Astrocyte of the spinal cord (primary cell): ENCODE data around the gene CDK5R2.

Experiments
- DNase-seq: peaks from one replicate; pipeline ENCODE4 v3.0.0; 2011; ENCODE audit warnings: low read depth, low spot score
- H3K4me3 ChIP-seq: 2 replicates; pipeline ENCODE4 v1.5.1; 2011; ENCODE audit warnings: low read depth, mild to moderate bottlenecking, low read length, moderate library complexity
- CTCF ChIP-seq: IDR thresholded peaks from 2 replicates; pipeline ENCODE4 v1.5.1; 2012; ENCODE audit warnings: low read depth, mild to moderate bottlenecking, low read length, inconsistent platforms
- in situ Hi-C: cut with HindIII; loops from 2 replicates; pipeline ENCODE4 v1.10.0; 2017; ENCODE audit warnings: low sequenced_read_pairs

CDK5R2 gene

DNA sequence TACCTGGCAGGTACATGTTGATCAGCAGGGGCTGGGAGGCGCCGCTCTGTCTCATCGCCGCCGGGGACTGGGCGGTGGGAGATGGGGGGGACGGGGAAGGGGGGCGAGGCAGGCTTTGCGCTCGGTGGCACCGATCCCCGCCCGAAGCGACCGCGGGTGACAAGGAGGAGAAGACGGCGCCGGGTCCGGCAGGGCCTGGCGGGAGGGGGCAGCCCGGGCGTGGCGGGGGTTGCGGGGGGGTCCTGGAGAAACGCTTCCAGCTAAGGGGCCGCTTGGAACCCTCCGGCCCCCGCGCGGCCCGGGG, 25.5 kb downstream of the CDK5R2 start, which contains the start of gene FEV:
Gene FEV (minus strand): TSS at position 164 of the 304 bp plus-strand sequence. CDS start 109 bp downstream, at position 55.
- in situ Hi-C loops = no loop called here
- DNase-seq = no peak
- no peak within 1 kb of the TSS for H3K4me3 ChIP-seq
- no peak for TF ChIP-seq CTCF

GRCh38 chr2:218985325-218986091, 26.0 kb downstream of the CDK5R2 start:
- H3K4me3 ChIP-seq = no peak overlapping the region
- no peak for DNase-seq
- no peak for TF ChIP-seq CTCF
- in situ Hi-C loops = no loop called here

DNA sequence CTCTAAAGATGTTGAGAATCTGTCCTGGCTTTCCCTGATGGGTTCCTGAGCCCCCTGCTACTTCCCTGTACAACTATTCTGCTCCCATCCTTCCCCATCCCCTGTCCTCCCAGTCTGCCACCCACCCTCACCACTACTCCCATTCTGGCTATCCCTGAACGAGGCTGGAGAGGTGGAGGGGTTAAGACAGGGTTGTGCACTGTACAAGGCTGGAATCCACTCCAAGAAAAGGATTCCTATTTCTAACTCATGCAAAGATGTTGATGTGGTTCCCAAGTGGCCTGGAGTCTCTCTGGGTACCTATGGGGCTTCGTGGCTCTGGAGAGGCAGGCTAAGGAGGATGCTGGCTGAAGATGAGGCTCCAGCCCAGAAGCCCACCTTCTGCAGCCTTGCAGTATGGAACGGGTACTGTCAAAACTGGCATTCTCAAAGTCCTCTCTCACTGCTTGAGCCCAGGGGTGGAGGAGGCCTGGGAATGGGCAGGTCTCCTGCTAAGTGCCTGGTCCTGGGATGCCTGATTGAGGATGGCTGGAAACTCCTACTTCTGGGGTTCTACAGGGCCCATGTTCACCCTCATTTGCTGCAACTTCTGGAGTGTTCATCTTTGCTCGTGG, 26.8 kb downstream of the CDK5R2 start:
- in situ Hi-C loops = no loop called here
- no peak overlapping the region for H3K4me3 ChIP-seq
- no peak for TF ChIP-seq CTCF
- no peak for DNase-seq

GRCh38 chr2:218988164-218988563, 28.7 kb downstream of the CDK5R2 start:
- no peak for TF ChIP-seq CTCF
- no peak for DNase-seq
- no peak overlapping the region for H3K4me3 ChIP-seq
- in situ Hi-C loops = no loop called here

GRCh38 chr2:218988650-218989049, 29.2 kb downstream of the CDK5R2 start:
- DNase-seq = no peak
- no peak overlapping the region for H3K4me3 ChIP-seq
- TF ChIP-seq CTCF = no peak
- in situ Hi-C loops = no loop called here

DNA sequence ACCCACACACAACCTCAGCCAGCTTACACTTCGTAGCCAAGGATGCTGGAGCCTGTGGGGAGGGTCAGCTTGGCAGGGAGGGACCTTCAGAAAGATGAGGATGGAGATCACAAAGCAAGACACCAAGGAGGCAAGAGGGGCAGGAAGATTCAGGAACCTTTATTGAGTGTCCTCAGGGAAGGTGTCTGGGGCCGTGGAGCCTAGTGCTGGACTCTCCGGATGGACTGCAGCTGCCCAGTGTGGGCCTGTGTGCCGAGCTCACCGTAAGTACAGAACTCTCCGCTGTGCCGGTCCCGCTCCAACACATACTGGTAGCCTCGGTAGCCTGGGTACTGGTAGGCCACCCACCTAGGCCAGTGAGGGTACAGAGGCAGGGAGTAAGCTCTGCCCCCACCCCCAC, 30.6 kb downstream of the CDK5R2 start:
- TF ChIP-seq CTCF = no peak
- no peak for DNase-seq
- in situ Hi-C loops = no loop called here

More for the DNA sequence above, 30.6 kb downstream of the CDK5R2 start:
- no peak overlapping the region for H3K4me3 ChIP-seq
